Islet precursor cell (in vitro differentiated cells): ENCODE measurements around the gene ISG20L2.

Source experiments
- DNase-seq: peaks from one replicate; pipeline ENCODE4 v3.0.0-alpha.2; 2018

Gene ISG20L2

GRCh38 chr1:156752843-156753482, 24.4 kb upstream of the ISG20L2 start:
- no peak for DNase-seq

- peak; percentile 98 for DNase-seq
Observed at GRCh38 chr1:156751757-156752481, 23.4 kb upstream of the ISG20L2 start.

- no peak for DNase-seq
Observed at GRCh38 chr1:156751451-156751756, 22.8 kb upstream of the ISG20L2 start, which contains the start of gene HDGF. Gene HDGF, minus strand, starts transcription at chr1:156751675. Its CDS starts 246 bp downstream, at chr1:156751429.

GRCh38 chr1:156750711-156751450, 22.3 kb upstream of the ISG20L2 start:
- DNase-seq, result peak; percentile 76

- no peak for DNase-seq
Observed at GRCh38 chr1:156750191-156750672, 21.7 kb upstream of the ISG20L2 start.

GRCh38 chr1:156749419-156750118, 21.0 kb upstream of the ISG20L2 start:
- DNase-seq, result no peak

GRCh38 chr1:156748670-156749418, 20.3 kb upstream of the ISG20L2 start:
- no peak for DNase-seq

- DNase-seq, result no peak
Observed at GRCh38 chr1:156747742-156748669, 19.4 kb upstream of the ISG20L2 start.

- peak; percentile 98 for DNase-seq
Observed at GRCh38 chr1:156746728-156747631, 18.4 kb upstream of the ISG20L2 start.

- no peak for DNase-seq
Observed at GRCh38 chr1:156746406-156746727, 17.8 kb upstream of the ISG20L2 start.

GRCh38 chr1:156745881-156746280, 17.3 kb upstream of the ISG20L2 start:
- no peak for DNase-seq

- no peak for DNase-seq
Observed at GRCh38 chr1:156744786-156745419, 16.3 kb upstream of the ISG20L2 start.

- DNase-seq, result no peak
Observed at GRCh38 chr1:156744344-156744743, 15.8 kb upstream of the ISG20L2 start.

- no peak for DNase-seq
Observed at GRCh38 chr1:156743367-156744302, 15.1 kb upstream of the ISG20L2 start.

- DNase-seq, result no peak
Observed at GRCh38 chr1:156742801-156743200, 14.2 kb upstream of the ISG20L2 start.

GRCh38 chr1:156742017-156742416, 13.5 kb upstream of the ISG20L2 start:
- DNase-seq, result no peak

- DNase-seq, result no peak
Observed at GRCh38 chr1:156741481-156741983, 13.0 kb upstream of the ISG20L2 start.

- peak; percentile 100 for DNase-seq
Observed at GRCh38 chr1:156740741-156741480, 12.3 kb upstream of the ISG20L2 start, which contains the start of gene MRPL24. Gene MRPL24, minus strand, starts transcription at chr1:156741088. Its CDS starts 2,384 bp downstream, at chr1:156738704.
